WI38 (cell line): Measurements from ENCODE around the gene ZNF236.
"Not testable (repeated sequence)": the region's sequence is repeated elsewhere in the genome, so short reads cannot be mapped to it uniquely, and the experiment has no call there.

Experiments used
- H3K4me3 ChIP-seq: 2 replicates; pipeline ENCODE4 v1.5.1; 2011; ENCODE audit warnings: low read depth, mild to moderate bottlenecking, control low read depth, low read length
- CTCF ChIP-seq: IDR thresholded peaks from 2 replicates; pipeline ENCODE4 v1.5.1; 2012; ENCODE audit warnings: low read depth, mild to moderate bottlenecking, control low read depth, low read length

Gene ZNF236

GRCh38 chr18:77015771-77016710 is 193.7 kb downstream of the ZNF236 start:
- H3K4me3 ChIP-seq = no peak overlapping the region
- TF ChIP-seq CTCF = no peak

GRCh38 chr18:77016936-77017335 is 194.6 kb downstream of the ZNF236 start:
- TF ChIP-seq CTCF = no peak
- no peak overlapping the region for H3K4me3 ChIP-seq

GRCh38 chr18:77017355-77017754 is 195.0 kb downstream of the ZNF236 start:
- no peak overlapping the region for H3K4me3 ChIP-seq
- TF ChIP-seq CTCF = no peak

- not testable (repeated sequence) for H3K4me3 ChIP-seq
Measured at GRCh38 chr18:77018650-77019049, 196.3 kb downstream of the ZNF236 start.

- TF ChIP-seq CTCF = no peak
- no peak overlapping the region for H3K4me3 ChIP-seq
Measured at GRCh38 chr18:77019641-77020040, 197.3 kb downstream of the ZNF236 start.
